ENCODE measurements around the gene TSPAN15.
A peak's percentile ranks its signal among the peaks of the same experiment; 100 is the strongest.
"Not testable (repeated sequence)": the region's sequence is repeated elsewhere in the genome, so short reads cannot be mapped to it uniquely, and the experiment has no call there.

The TSPAN15 gene

DNA sequence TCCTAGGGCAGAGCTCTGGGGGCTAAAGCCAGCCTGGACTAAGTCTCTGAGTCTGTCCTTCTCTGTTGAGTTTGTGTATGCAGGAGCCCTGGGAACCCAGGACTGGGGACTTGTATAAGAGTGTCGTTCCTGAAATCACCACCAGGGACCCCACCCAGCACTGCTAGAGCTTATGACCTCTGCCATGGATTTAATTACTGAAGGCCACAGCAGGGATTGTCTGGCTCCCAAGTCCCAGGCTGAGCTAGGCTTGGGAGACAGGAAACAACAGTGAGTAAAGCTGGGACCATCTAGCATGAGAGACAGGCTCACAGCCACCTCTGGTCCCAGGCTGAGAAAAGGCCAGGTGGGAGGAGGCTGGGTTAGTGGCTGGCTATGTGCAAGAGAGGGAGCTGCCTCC, 1.4 kb upstream of the TSPAN15 start:
- peak; percentile 60 for DNase-seq

DNA sequence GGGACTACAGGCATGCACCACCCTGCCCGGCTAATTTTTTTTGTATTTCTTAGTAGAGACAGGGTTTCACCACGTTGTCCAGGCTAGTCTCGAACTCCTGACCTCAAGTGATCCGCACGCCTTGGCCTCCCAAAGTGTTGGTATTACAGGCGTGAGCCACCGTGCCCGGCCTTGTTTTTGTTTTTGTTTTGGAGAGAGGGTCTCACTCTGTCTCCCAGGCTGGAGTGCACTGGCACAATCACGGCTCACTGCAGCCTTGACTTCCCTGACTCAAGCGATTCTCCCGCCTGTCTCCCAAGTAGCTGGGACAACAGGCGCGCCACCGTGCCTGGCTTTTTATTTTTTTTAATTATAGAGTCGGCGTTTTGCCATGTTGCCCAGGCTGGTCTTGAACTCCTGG, 870 bp upstream of the TSPAN15 start:
- not testable (repeated sequence) for DNase-seq

DNA sequence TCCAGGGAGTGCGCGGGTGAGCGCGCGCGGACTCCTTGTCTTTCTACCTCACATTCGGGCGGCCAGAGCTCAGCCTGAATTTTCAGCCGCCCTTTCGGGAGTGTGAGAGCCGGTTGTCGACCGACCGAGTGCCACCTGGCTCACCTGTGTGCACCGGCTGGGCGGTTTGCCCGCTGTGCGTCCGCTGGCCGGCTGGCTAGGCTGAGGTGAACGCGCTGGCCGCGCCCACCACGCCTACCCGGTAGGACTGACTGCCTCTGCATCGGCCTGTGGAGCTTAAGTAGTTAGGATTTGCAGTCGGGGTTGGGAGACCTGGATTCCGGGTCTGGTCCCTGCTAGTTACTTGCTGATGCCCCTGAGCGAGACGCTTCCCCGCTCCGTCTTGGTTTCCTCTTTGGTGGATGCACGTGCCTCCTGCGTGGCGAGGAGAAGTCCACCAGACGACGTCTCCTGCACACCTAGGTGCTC, 553 bp downstream of the TSPAN15 start:
- DNase-seq, result no peak

DNA sequence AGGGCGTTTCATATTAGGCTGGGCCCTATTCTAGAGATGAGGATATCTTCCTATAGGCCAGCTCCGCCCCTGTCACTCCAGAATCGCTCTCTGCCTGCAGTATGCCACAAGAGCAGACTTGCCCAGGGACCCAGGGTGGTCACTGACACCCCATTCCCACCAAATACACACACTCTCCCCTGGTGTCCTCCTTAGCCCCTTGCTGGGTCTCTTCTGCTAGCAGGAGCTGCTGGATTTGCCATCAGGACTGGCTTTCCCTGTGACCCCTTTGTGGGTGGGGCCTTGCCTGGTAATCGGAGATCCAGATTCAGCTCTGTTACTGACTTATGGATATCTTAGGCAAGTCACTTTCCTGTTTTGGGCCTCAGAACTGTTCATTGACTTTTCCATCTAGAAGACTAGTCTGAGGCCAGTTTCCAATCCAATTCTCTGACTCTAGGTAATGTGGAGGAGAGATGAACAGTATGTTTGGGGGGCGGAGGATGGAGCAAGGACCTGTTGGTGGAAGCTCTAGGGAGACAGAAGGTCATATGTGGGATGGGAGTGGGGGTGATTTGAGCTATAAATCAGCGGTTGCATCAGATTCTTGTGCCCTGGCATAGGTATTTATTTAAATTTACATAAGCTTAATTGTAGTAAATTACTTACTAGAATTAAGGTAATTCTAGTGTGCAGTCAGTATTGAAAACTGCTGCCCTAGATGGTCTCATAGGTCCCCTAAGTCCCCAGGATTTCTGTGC, 1.6 kb downstream of the TSPAN15 start:
- no peak for DNase-seq

DNA sequence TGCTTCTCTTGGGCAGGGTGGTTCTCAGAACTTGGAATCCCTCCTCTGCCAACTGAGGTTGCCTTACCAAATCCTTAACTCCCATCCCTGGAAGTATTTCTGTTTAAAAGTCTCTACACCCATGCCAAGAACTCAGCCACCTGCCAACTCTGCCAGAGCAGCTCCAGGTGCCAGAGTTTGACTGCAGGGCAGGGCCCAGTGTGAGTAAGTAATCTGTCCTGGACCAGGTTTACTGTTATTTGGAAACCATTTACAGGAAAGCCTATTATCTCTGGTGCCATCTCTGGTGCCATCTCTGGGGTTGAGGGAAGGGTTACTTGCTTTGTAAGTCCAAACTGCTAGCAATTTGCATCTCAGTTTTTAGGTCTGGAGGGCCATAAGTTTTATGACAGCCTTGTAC, 2.5 kb downstream of the TSPAN15 start:
- no peak for DNase-seq

DNA sequence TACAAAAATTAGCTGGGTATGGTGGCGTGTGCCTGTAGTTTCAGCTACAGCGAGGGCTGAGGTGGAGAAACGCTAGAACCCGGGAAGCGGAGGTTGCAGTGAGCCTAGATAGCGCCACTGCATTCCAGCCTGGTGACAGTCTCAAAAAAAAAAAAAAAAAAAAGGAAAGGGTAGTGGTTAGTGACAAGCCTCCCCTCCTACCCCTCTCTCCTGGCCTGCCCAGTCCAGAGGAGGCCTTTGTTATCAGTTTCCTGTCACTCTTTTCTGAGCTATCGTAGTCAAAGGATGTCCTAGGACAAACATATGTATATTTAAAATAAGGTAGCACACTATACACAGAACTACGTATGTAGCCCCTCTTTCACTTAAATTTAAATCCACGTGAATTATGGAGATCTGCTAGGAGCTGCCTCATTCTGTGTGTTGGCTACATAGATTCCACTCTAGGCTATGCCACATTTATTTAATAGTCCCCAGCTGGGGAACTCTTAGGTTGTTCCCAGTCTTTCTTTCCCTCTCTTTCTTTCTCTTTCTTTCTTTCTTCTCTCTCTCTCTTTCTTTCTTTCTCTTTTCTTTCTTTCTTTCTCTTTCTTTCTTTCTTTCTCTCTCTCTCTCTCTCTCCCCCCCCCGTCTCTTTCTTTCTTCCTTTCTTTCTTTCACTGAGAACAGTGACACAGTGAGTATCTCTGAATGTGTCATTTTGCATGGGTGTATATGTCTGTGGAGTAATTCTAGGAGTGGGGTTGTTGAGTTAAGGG, 3.9 kb downstream of the TSPAN15 start:
- no peak for DNase-seq

DNA sequence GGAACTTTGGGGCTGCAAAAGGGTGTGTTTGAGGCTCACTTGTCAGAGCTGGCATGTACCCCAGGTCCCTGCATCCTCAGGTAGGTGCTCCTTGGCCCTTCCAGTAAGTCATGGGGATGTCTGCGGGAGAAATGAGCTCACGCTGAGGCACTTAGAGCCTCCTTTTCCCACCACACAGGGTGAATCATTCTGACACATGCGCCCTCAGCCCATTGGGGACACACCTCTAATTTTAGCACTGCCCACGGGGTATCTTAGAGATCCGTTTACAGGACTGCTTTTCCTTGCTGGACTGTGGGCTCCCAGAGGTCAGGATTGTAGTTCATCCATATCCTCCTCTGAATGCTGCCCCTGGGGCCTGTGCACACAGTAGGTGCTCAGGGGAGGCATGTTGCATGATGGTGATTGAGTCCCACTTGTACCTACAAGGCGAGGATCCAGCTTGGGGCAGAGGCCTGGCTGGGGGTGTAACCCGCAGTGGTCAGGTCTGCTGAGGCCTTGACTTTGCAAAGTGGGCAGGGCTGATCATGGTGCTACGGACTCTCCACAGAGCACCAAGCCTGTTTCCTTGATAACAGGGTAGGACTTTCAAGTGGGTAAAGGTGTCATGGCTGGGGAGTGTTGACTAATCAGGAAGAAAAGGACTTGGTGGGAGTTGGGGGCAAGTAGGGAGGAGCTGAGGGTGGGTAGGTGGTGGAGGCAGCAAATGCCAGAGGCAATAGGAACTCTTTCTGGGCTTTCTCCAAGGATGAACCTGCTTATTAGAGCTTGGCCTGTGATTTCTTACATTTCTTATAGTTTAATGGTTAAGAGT, 5.8 kb downstream of the TSPAN15 start:
- DNase-seq, result peak; percentile 39

DNA sequence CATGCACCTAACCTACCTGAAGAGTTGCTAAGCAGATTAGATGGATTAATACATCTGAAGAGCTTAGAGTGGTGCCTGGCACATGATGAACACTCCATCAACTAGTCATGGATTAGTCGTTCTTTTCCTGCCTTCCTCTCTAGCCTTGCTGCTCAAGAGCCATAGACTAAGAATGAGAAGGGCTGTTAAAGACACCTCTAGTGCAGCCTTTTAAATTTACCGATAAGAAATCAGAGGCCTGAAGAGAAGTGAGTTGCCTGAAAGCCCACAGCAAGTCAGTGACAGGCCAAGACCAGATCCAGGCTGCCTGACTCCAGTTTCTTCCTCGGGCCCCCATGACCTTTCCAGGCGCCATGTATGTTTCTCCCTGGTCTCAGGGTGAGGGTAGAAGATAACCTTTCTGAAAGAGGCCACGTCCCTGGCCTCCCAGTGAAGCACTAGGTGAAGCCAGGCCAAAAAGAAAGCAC, 6.5 kb downstream of the TSPAN15 start:
- peak; percentile 35 for DNase-seq

DNA sequence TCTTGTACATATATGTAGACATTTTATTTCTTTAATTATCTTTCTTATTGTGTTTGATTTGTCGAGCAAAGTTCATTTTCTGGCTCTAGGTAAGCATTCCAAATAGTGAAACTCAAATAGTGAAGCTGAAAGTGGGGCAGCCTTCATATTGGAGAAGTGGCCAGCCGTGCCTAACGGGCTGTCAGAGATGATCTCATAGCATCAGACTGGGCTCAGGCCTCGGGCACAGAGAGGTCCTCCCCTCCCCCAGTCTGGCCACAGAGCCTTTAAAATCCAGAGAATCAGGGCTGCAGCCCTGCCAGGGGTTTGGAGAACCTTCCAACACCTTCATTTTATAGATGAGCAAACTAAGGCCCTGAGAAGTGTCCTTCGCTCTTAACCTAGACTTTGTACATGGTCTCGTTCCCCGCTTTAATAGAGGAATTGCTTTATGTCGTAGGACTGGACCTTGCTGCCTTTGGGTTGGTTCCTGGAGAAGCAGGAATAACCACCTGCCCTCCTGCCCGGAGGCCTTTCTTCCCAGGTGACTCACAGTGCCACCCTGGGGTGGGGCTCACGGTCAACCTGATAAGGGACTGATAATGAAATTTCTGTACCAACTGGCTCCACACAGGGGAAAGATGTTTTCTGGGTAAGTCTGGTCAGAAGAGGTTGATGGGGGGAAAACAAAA, 7.3 kb downstream of the TSPAN15 start:
- peak; percentile 90 for DNase-seq

DNA sequence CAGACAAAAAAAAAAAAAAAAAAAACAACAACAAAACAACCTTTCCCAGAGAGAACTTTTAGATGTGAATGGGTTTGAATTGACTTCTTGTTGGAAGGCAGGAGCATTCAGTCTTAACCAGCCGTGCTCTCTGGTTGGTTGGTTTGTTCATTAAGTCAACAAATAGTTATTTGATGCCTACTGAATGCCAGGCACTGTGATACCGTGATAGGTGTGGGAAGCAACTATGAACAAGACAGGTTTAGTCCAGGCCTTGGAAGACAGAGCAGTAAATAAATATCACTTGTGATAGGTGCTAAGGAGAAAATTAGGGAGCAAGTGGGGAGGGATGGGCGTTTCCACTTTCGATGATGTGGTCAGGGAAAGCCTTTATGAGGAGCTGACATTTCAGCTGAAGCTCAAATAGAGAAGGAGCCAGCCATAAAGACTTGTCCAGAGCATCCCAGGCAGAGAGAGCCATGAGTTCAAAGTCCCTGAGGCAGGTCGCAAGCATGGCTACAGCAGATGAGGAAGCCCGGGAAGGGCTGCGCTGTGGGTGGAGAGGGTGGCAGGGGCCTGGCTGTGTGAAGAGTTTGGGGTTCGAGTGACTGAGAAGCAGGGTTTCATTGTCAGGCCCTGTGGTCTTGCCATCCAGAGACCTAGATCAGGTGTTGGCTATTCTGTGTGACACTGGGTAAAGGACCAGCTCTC, 8.0 kb downstream of the TSPAN15 start:
- DNase-seq, result no peak

DNA sequence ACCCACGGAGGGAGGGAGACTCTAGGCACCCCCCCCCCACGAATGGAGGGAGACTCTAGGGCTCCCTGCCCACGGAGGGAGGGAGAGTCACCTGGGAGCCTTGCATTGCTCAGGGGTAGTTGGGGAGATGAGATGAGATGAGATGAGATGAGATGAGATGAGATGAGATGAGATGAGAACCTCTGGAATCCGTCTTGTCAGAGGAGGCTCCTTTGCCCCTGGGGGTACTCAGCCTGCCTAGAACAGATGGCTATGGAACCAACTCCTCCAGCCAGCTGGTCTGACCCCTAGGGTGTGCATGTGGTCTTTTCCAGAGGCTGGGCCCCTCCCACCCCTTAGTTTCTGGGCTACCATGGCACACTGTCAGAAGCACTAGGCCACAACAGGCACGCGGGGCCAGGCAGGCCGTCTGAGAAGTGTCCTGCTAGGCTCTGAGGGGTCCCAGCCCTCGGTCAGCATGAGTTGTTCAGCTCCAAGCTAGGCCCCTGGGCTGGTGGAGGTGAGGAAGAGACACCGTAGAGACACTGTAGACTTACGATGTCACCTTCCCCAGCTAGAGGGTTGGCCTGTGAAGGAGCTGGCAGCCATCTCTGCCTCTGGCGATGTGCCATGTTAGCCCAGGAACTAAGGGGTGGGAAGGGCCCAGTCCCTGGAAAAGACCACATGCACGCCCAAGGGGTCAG, 8.8 kb downstream of the TSPAN15 start:
- no peak for DNase-seq

DNA sequence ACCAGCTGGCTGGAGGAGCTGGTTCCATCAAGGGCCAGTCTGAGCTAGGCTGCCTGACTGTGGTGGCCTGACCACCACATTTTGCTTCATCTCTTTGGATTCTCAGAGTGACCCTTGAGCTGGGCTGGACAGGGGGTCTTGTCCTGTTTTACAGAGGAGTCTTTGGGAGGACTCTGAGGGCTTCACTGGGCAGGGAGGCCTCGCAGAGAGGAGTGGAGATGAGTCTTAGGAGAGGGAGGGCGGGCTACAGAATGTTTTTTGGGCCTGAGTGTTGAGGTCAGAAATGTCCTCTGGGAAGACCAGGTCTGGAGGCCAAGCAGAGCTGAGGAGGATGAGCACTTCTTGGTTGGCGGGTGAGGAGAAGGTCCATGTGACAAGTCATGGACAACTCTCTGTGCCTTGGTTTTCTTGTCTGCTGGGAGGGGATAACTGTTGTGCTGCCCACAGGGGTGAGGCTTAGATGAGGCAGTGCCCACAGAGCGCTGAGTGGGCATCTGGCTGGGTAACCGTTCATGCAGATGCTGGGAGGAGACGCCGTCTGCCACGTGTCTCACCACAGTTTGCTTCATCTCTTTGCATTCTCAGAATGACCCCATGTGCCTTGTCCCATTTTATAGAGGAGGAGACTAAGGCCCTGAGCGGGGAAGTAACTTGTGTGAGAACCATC, 9.4 kb downstream of the TSPAN15 start:
- DNase-seq, result no peak

DNA sequence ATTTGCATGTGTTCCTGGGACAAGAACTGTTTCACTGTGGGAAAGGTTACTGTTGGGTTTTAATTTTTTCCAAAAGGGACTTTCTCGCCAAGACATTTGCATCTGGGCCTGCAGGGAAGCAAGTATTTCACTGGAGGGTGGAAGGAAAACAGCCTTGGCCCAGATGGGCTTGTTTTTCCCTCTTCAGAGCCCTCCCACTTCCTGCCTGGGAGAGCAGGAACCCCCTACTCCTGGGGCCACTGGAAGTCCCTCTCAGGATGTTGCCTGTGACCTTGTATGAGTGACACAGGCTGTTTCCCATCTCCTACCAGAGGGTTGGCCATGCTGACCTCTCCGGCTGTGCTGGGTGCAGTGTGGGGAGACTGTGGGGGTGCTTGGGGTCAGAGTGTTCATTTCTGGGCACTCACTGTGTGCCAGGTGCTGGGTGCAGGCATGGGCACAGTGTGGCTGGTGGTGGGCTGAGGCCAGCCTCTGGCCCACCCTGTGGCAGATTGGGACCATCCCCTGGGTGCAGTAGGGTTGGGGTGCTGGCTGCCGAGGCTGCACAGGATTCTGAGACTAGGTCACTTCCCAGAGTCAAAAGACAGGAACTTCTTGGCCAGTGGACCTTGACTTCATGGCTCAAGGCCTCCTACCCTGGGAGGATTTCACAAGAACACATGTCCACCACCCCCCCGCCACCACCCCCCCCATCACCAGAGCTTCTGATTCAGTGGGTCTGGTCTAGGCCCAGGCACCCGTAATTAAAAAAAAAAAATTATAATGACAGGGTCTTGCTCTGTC, 10.2 kb downstream of the TSPAN15 start:
- peak; percentile 75 for DNase-seq

DNA sequence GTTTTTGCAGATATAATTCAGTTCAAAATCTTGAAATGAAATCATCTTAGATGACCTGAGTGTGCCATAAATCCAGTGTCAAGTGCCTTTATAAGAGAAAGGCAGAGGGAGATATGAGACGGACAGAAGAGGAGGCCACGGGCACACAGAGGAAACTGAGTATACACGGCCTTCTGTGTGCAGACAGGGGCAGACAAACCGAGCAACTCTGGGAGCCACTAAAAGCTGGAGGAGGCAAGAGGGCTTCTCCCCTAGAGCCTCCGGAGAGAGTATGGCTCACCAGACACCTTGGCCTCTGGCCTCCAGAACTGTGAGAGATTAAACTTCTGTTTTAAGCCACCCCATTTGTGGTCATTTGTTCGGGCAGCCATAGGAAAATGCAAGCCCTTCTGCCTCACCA, 12.6 kb downstream of the TSPAN15 start:
- DNase-seq, result no peak

DNA sequence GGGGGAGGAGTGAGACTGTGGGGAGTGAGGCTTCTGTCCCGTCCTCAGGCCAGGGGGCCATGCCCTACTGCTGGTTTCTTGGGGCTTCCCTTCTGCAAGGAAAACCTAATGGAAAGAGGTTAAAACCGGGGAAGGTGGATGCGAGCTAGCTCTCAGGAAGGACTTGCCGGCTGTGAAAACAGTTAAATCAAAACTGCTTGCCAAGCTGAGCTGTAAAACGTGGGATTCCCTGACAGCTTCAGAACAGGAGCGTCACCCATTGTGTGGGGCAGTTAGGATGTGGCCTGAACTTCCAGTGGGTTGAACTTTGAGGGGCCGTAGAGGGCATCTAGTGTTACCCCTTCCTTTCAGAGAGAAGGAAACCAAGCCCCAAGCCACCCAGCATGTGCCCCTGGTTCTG, 13.1 kb downstream of the TSPAN15 start:
- no peak for DNase-seq

DNA sequence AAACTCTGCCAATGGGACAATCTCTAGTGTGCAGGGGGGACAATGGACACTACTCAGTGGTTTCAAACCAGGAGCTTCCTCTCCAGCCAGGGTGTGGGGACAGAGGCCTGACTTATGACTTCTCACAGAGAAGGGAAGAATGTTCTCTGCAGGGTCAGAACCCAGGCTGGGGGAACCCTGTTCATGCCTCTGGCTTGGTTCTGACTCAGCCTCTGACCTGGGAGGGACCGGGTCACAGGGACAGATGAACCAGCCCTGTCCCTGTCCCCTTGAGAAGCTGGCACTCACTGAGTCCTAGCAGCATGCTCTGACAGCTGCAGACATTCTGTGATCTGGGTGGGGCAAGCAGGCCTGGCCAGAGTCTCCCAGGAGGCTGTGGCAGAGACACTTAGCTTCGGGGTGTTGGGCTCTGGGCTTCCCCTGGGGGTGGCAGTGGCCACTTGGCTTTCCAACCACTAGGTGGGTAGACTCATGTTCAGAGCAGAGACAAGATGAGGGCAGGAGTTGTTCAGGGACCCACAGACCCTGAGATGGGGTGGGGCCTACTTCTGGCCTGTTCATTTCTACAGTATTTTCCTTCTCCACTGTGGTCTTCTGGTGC, 13.6 kb downstream of the TSPAN15 start:
- peak; percentile 68 for DNase-seq

DNA sequence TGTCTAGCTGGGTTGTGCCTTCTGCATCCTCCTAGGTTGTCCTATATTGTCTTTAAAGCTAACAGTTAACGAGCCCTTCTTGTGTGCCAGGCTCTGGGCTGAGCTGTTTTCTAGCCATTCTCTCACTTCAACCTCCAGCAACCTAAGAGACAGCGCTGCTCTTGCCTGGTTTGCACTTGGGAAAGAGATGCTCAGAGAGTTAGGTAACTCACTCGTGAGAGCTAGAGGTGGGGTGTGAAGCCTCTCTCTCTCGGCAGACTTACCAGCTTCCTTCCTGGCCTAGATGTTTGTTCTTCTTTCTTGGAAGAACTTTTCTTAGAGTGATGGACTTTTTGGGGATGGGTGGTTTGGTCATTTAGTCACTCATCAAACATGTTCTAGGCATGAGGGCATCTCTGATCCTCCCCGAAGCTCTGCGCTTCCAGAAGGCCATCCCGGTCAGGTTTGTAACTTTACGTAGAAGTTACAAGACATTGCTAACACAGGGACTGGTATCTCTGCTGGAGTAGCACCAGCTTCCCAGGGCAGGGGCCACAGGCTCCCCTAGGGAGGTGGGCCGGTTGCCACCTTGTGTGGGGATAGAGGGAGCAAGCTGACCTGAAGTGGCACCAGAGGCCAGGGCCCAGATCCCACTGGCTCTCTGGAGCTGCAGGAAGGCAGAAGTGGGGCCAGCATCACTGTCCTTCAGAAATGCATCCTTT, 14.3 kb downstream of the TSPAN15 start:
- DNase-seq, result no peak

DNA sequence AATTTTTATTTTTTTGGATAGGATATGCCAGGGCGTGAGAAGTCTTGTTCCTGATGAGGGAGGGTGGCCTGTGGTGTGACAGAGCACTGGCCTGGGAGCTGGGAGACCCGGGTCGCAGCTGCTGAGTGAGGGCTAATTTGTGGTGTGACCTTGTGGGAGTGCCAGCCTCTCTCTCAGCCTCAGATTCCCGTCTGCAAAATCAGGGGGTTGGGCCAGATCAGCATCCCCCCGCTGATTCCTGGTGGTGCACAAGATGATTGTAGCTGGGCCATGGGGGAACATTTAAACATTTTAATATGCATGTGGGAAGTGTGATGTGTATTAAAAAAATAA, 14.9 kb downstream of the TSPAN15 start:
- DNase-seq, result no peak

DNA sequence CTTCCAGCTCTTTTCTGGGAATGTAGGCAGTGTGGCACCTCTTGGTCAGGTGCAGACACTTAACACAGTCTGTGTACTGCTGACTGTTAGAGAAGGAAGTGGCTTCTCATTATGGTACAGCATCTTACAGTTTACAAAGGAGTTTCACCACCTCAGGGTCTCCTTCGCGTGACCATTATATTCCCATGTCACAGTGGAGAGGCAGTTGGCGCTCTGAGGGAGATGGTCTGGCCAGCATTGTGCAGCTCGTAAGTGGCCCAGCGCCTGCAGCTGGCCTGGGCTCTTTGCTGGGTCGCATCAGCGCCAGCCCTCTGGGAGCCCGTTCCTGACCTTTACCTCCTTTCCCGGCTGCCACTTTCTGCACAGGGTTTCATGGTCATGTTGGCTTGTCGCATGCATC, 15.4 kb downstream of the TSPAN15 start:
- no peak for DNase-seq
